Smooth muscle cell (in vitro differentiated cells): ENCODE data around the gene RTN4. TPM values are rescaled to one million over a fixed set of nuclear protein-coding genes. Genes with fewer than 3 reads are reported as not detected.

Source experiments
- DNase-seq: peaks from one replicate; lab custom pipeline; 2025; ENCODE audit not compliant: unreplicated experiment; lab: John Stamatoyannopoulos, UW
- H2AFZ ChIP-seq: fragments of 200-600 bp; sonication (generic); 2 replicates; pipeline ENCODE4 v1.6.0; 2016; ENCODE audit warnings: antibody characterized with exemption, low read depth, mild to moderate bottlenecking
- H3F3A ChIP-seq: fragments of 200-600 bp; sonication (generic); 2 replicates; pipeline ENCODE4 v1.6.0; 2017; ENCODE audit warnings: antibody characterized with exemption, low read depth
- H3K27ac ChIP-seq: fragments of 200-600 bp; sonication (generic); 2 replicates; pipeline ENCODE4 v1.5.1; 2016; ENCODE audit warnings: low read depth, mild to moderate bottlenecking
- H3K27me3 ChIP-seq: fragments of 200-600 bp; sonication (generic); 2 replicates; pipeline ENCODE4 v1.6.1; 2016; ENCODE audit warnings: low read depth, mild to moderate bottlenecking
- H3K36me3 ChIP-seq: fragments of 200-600 bp; sonication (generic); 2 replicates; pipeline ENCODE4 v1.5.1; 2016; ENCODE audit warnings: low read depth
- H3K4me1 ChIP-seq: fragments of 200-600 bp; sonication (generic); 2 replicates; pipeline ENCODE4 v1.5.1; 2016; ENCODE audit warnings: low read depth
- H3K4me2 ChIP-seq: fragments of 200-600 bp; sonication (generic); 2 replicates; pipeline ENCODE4 v1.6.0; 2016; ENCODE audit warnings: mild to moderate bottlenecking
- H3K4me3 ChIP-seq: fragments of 200-600 bp; sonication (generic); 2 replicates; pipeline ENCODE4 v1.5.1; 2016; ENCODE audit warnings: mild to moderate bottlenecking
- H3K79me2 ChIP-seq: fragments of 200-600 bp; sonication (generic); 2 replicates; pipeline ENCODE4 v1.6.0; 2016; ENCODE audit warnings: low read depth, mild to moderate bottlenecking
- H3K9ac ChIP-seq: fragments of 200-600 bp; sonication (generic); 2 replicates; pipeline ENCODE4 v1.6.0; 2016; ENCODE audit warnings: low read depth
- H3K9me3 ChIP-seq: fragments of 200-600 bp; sonication (generic); replicated peaks from 2 replicates; pipeline ENCODE4 v1.5.1; 2016; ENCODE audit warnings: low read depth
- H4K20me1 ChIP-seq: fragments of 200-600 bp; sonication (generic); 2 replicates; pipeline ENCODE4 v1.6.0; 2016; ENCODE audit warnings: low read depth
- WGBS: methylation state at CpG from one replicate; pipeline ENCODE4 v1.1.7; 2016; ENCODE audit warnings: low lambda C conversion rate; 5-methylcytosine and 5-hydroxymethylcytosine counted together
- polyA plus RNA-seq: library from polyadenylated mRNA; unstranded; fragments of >200 nt; fragmentation: Nextera tagmentation; extraction: Ambion mirVana; gene quantifications from 2 replicates; pipeline ENCODE4 v1.2.1, GENCODE V29; 2016
- total RNA-seq: library from RNA; depleted of rRNA; stranded (reverse); fragments of >200 nt; gene quantifications from 2 replicates; pipeline ENCODE4 v1.2.3, GENCODE V29; 2014
- TF ChIP-seq, protein P1 (sequence below): fragments of 200-600 bp; sonication (generic); IDR thresholded peaks from 2 replicates; pipeline ENCODE4 v1.5.1; 2017; ENCODE audit warnings: borderline replicate concordance, mild to moderate bottlenecking, antibody characterized with exemption; ENCODE audit not compliant: insufficient read depth, poor library complexity, severe bottlenecking

RTN4 gene
- total and polyA plus RNA-seq, 2 experiments from 2014 or later: 295 to 335 TPM

GRCh38 chr2:54956111-54956627 is 94.1 kb downstream of the RTN4 start:
- no peaks in the 10 kb centered on the region for H3K9me3 ChIP-seq
- H3K4me1 ChIP-seq: peaks cover 7% of the 10 kb centered on the region
- no peak overlapping the region for H3K4me3 ChIP-seq
- no peak overlapping the region for H3K9ac ChIP-seq
- peak overlapping the region; percentile 52 for H3K27ac ChIP-seq
- no peak for DNase-seq
- H3K27me3 ChIP-seq: no peaks in the 10 kb centered on the region
- no peaks in the 10 kb centered on the region for H3K79me2 ChIP-seq
- no peaks in the 10 kb centered on the region for H4K20me1 ChIP-seq
- no peak overlapping the region for H2AFZ ChIP-seq
- H3K4me2 ChIP-seq: peak overlapping the region; percentile 58
- H3F3A ChIP-seq: no peaks in the 10 kb centered on the region
- TF ChIP-seq, protein P1, sequence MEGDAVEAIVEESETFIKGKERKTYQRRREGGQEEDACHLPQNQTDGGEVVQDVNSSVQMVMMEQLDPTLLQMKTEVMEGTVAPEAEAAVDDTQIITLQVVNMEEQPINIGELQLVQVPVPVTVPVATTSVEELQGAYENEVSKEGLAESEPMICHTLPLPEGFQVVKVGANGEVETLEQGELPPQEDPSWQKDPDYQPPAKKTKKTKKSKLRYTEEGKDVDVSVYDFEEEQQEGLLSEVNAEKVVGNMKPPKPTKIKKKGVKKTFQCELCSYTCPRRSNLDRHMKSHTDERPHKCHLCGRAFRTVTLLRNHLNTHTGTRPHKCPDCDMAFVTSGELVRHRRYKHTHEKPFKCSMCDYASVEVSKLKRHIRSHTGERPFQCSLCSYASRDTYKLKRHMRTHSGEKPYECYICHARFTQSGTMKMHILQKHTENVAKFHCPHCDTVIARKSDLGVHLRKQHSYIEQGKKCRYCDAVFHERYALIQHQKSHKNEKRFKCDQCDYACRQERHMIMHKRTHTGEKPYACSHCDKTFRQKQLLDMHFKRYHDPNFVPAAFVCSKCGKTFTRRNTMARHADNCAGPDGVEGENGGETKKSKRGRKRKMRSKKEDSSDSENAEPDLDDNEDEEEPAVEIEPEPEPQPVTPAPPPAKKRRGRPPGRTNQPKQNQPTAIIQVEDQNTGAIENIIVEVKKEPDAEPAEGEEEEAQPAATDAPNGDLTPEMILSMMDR: no peak
- 64% methylated on average over 2 of the region's 2 CpGs for WGBS
- no peaks in the 10 kb centered on the region for H3K36me3 ChIP-seq

GRCh38 chr2:54955358-54956110 is 94.7 kb downstream of the RTN4 start:
- Histone ChIP-seq H3K36me3 (no peaks in the 10 kb centered on the region), H3K4me2 (no peak overlapping the region), H3K4me3 (no peak overlapping the region), H3K4me1 (peaks cover 7% of the 10 kb centered on the region), H3K79me2 (no peaks in the 10 kb centered on the region), H2AFZ (no peak overlapping the region), H3K9ac (no peak overlapping the region), H4K20me1 (no peaks in the 10 kb centered on the region), H3K9me3 (no peaks in the 10 kb centered on the region), H3K27me3 (no peaks in the 10 kb centered on the region), H3K27ac (peak overlapping the region; percentile 52), H3F3A (no peaks in the 10 kb centered on the region)
- TF ChIP-seq, protein P1: no peak
- 76% methylated on average over 9 of the region's 9 CpGs for WGBS
- DNase-seq: no peak

DNA sequence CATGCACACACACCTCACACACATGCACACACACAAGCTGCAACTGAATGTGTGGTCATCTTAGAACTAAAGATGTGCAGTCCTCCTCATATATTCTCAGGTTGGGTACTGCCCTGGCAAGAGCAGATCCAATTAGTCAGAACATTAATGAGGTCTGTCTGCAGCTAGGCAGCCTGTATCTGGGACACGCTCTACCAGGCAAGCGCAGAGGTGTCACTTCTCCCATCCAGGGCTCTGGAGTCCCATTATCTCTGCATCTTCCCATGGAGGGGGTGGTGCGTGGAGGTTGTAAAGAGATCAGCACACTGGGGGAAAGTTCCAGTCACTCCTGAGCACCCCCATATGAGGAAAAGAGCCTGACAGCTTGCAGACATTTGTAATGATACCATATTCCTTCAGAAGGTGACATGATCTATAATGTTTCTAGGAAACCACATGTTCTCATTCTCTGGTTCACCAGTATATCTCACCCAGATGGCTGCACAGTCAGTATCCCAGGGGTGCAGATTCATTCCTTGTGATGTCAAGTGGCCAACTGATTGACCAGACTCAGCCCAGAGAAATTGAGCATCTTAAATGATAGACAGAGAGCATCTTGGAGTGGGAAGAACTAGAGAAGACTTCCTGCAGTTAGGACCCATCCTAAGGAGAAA is 95.4 kb downstream of the RTN4 start:
- no peaks in the 10 kb centered on the region for H4K20me1 ChIP-seq
- no peak overlapping the region for H3K4me3 ChIP-seq
- no peaks in the 10 kb centered on the region for H3K27me3 ChIP-seq
- no peak overlapping the region for H3K27ac ChIP-seq
- H3K9ac ChIP-seq: no peak overlapping the region
- H3K79me2 ChIP-seq: no peaks in the 10 kb centered on the region
- TF ChIP-seq, protein P1: no peak
- H3K36me3 ChIP-seq: no peaks in the 10 kb centered on the region
- no peak for DNase-seq
- no peak overlapping the region for H3K4me2 ChIP-seq
- no peaks in the 10 kb centered on the region for H3F3A ChIP-seq
- 87% methylated on average over 3 of the region's 3 CpGs for WGBS
- no peak overlapping the region for H2AFZ ChIP-seq
- no peaks in the 10 kb centered on the region for H3K9me3 ChIP-seq
- peaks cover 7% of the 10 kb centered on the region for H3K4me1 ChIP-seq
